Lung microvascular endothelial cell (primary cell): ENCODE results near the gene CNTNAP2. TPM values are rescaled to one million over a fixed set of nuclear protein-coding genes. Genes with fewer than 3 reads are reported as not detected.
"Not testable (repeated sequence)": the region's sequence is repeated elsewhere in the genome, so short reads cannot be mapped to it uniquely, and the experiment has no call there.

Experiments
- DNase-seq, 2 donors: peaks; one replicate each; pipeline versions ENCODE4 v3.0.0 to v3.0.0-alpha.2; 2010; ENCODE audit warnings: low read depth in 2 of 2
- total RNA-seq: library from RNA; depleted of rRNA; stranded (reverse); fragments of >200 nt; gene quantifications from 2 replicates; pipeline ENCODE4 v1.2.1, GENCODE V29; 2014

CNTNAP2 gene
- total RNA-seq, 1 donor from 2014 or later = under 0.01 TPM

GRCh38 chr7:147079921-147080420, 963.4 kb downstream of the CNTNAP2 start:
- DNase-seq = no peak

GRCh38 chr7:147081117-147081516, 964.5 kb downstream of the CNTNAP2 start:
- no peak for DNase-seq

GRCh38 chr7:147089051-147089461, 972.5 kb downstream of the CNTNAP2 start:
- no peak for DNase-seq

GRCh38 chr7:147089608-147090007, 973.0 kb downstream of the CNTNAP2 start:
- DNase-seq = no peak

DNA sequence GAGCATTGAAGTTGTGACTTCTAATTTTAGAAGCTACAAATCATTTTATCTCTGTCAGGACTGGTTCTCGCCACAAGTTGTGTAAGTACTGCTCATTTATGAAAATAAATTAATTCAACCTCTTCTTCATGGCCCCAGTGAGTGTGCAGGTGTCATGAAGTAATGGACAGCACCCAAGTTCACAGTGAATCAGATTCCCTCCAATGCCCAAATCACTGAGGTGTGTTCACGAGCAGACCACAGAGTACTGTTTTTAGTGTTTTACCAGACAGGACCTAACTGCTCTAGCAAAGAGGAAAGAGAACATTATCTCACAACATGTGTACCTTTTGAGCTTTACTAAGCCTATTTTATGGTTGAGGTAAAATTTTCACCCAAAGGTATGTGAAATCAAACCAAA, 980.0 kb downstream of the CNTNAP2 start:
- no peak for DNase-seq

DNA sequence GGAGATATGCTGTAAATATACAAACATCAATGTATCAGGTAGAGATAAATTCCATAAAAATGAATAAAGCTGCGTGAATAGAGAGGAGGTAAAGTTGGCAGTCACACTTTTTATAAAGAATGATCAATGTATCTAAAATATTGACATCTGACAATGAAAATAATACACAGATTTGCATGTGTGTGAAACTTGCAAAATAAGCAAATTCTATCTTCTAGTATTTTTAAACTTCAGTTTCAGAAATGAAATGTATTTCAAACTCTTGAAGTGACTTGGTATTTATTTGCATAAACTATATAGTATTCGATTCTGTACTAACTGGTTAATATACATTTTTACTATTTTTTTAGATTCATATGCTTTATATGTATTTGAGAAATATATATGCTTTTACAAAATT, 986.6 kb downstream of the CNTNAP2 start:
- no peak for DNase-seq

- no peak for DNase-seq
Measured at GRCh38 chr7:147106746-147107145, 990.1 kb downstream of the CNTNAP2 start.

- DNase-seq = not testable (repeated sequence)
Measured at GRCh38 chr7:147114525-147114924, 997.9 kb downstream of the CNTNAP2 start.

DNA sequence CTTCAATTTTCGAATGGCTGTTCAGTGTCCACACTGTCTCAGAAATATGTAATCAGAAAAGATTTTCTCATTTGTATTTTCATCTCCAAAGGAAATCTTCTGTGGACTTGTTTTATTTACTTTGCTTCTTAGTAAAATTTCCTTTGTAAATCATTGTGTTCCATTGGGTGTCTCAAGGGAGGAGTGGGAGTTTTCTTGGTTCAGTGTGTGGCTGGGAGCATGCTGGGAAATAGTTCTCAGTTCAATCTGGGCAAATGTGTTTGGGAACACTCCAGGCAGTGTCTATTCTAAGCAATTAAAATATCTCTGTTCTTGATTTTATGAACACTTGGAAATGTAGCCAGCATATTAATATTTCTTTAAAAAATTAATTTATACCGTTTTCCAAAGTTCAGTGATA, 1019.8 kb downstream of the CNTNAP2 start:
- no peak for DNase-seq

DNA sequence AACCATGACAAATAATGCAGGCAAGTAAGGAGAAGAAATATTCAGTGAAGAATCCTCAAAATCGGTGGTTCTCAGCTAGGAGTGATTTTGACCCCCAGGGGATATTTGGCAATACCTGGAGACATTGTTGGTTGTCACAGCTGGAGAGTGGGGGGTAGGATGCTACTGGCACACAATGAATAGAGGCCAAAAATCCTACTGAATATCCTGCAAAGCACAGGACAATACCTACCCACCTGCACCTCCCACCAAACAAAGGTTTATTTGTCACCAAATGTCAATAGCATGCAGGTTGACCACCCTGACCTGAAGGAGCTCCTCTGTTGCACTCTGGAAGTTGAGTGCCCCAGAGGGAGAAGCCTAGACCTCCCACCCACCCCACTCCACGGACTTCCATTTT, 1028.6 kb downstream of the CNTNAP2 start:
- DNase-seq = no peak

- DNase-seq = no peak
Measured at GRCh38 chr7:147146169-147146568, 1029.6 kb downstream of the CNTNAP2 start.

GRCh38 chr7:147151661-147152060, 1035.1 kb downstream of the CNTNAP2 start:
- DNase-seq = no peak

GRCh38 chr7:147153571-147153970, 1037.0 kb downstream of the CNTNAP2 start:
- DNase-seq = no peak

DNA sequence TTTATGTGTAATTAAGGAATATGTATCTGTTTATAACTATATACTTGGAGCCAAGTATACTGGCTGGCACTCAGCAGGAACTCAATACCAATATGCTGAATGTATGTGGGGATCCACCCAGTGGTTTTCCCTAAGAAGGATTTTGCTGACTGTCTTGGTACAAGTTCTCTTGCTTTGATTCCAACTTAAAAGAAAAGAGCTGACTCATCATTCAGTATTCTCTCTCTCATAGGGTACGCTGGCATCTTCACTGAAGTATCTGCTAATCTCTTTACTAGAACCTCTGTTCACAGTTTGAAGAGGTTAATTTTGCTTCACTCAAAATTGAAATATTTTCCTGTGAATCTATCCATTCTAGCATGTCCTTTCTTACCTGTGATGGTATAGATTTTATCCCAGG, 1044.8 kb downstream of the CNTNAP2 start:
- DNase-seq = no peak

- no peak for DNase-seq
Measured at GRCh38 chr7:147170341-147171012, 1053.9 kb downstream of the CNTNAP2 start.

GRCh38 chr7:147171013-147171391, 1054.4 kb downstream of the CNTNAP2 start:
- no peak for DNase-seq

DNA sequence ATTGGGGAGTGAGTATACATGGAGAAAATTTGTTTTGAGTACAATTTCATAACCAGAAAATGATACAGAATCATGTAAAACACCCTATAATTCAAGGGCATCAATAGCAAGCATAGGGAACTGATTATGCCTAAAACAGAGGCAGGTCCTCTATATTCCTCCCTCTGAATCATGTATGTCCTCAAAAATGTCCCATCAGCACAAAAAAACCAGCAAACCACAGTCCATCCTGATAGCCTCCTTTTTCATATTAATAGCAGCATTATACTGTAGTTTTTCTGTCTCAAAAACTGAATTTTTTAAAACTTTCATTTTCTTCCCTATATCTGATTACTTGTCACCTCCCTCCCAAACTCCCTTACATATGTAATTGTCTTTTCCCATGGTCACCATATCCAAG, 1057.3 kb downstream of the CNTNAP2 start:
- DNase-seq = no peak

- no peak for DNase-seq
Measured at GRCh38 chr7:147182874-147183273, 1066.3 kb downstream of the CNTNAP2 start.

- DNase-seq = no peak
Measured at GRCh38 chr7:147183276-147183675, 1066.7 kb downstream of the CNTNAP2 start.

DNA sequence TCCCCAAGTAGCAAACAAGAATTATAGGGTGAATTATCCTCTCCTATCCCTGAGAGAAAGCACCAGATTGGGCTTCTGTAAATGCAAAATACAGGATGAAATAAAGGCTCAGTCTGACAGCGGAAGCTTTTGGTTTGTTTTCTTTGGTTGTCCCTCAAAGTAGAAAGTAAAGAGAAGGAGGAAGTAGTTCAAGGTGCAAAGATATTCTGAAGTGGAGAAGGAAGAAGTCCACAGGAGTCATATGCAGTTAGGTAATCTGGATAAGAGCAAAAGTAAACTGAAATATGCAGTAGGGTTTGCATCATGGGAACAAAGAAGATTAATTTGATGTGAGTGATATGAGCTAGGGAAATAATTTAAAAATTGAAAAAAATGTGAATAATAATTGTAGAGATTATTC, 1071.9 kb downstream of the CNTNAP2 start:
- DNase-seq = no peak

DNA sequence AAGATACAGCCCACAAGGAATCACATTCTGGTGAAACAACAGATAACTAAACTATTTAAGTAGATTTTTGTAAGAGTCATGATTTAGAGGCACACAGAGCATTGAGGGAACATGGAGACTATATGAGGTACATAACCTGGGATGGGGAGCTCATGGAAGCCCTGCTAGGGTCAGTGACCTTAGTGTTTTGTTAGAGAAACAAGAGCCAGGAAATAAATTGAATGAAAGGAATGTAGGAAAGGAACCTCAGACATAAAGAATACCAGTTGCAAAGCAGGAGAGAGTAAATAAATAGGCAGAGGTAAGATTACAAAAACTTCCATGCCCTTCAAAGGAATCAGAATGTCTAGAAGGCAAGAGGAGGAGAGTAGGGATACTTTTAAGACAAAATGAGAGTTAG, 1076.9 kb downstream of the CNTNAP2 start:
- DNase-seq = no peak

DNA sequence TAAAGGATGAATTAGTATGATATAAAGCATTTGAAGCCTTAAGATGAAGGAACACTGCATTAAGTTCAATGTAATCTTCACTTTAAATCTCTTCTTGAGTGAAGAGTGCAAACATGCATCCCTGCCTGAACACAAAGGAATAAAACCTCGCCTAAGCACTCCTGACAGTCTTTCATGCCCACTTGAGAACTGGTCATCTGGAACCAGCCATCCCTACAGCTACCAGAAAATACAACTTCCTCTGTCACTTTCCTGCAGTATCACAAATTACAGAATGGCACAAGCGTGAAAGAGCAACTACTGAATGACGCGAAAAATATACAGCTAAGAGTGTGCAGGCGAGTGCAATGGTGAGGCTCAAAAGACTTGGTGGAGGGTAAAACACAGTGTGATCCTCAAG, 1079.9 kb downstream of the CNTNAP2 start:
- DNase-seq = no peak

DNA sequence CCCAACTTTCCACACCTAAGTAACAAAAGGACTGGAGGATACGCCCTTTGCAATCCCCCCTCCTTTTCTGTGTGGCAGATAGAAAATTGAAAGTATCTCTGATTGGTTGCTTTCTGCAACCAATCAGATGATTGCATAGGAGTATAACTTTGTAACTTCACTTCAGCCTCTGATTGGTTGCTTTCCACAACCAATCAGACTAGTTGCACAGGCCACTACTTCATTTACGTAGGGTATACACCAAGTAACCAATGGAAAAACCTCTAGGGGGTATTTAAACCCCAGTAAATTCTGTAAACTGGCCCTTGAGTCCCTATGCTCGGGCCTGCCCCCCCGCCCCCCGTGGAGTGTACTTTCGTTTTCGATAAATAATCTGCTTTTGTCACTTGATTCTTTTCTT, 1080.4 kb downstream of the CNTNAP2 start:
- no peak for DNase-seq

GRCh38 chr7:147199868-147200267, 1083.3 kb downstream of the CNTNAP2 start:
- DNase-seq = no peak
